Measurements from ENCODE around the gene PGP.

Gene PGP

GRCh38 chr16:2162676-2163118, 51.9 kb downstream of the PGP start:
- DNase-seq (ENCODE audit: low spot score) (no peak), ATAC-seq (ENCODE audit: low read depth) (peak; percentile 32)
- H3K27me3 ChIP-seq (ENCODE audit: insufficient read depth, poor library complexity, severe bottlenecking) = no peaks in the 10 kb centered on the region
- TF ChIP-seq CTCF (IDR thresholded peaks at IDR 0.05; ENCODE audit: poor library complexity, severe bottlenecking) = no peak
- H3K9me3 ChIP-seq (ENCODE audit: severe bottlenecking) = no peaks in the 10 kb centered on the region
- H3K27ac ChIP-seq (ENCODE audit: poor library complexity, severe bottlenecking) = peak overlapping the region; percentile 93
- H3K4me3 ChIP-seq (ENCODE audit: severe bottlenecking) = no peak overlapping the region
- H3K4me1 ChIP-seq (ENCODE audit: insufficient read depth, poor library complexity, severe bottlenecking) = peaks cover 46% of the 10 kb centered on the region
- H3K36me3 ChIP-seq (ENCODE audit: low read depth) = peaks cover 23% of the 10 kb centered on the region

- DNase-seq (ENCODE audit: low spot score) (no peak), ATAC-seq (ENCODE audit: low read depth) (no peak)
- peaks cover 51% of the 10 kb centered on the region for H3K4me1 ChIP-seq (ENCODE audit: insufficient read depth, poor library complexity, severe bottlenecking)
- no peaks in the 10 kb centered on the region for H3K27me3 ChIP-seq (ENCODE audit: insufficient read depth, poor library complexity, severe bottlenecking)
- peaks cover 15% of the 10 kb centered on the region for H3K36me3 ChIP-seq (ENCODE audit: low read depth)
- H3K9me3 ChIP-seq (ENCODE audit: severe bottlenecking) = no peaks in the 10 kb centered on the region
- H3K4me3 ChIP-seq (ENCODE audit: severe bottlenecking) = no peak overlapping the region
- no peak for TF ChIP-seq CTCF (IDR thresholded peaks at IDR 0.05; ENCODE audit: poor library complexity, severe bottlenecking)
- peak overlapping the region; percentile 93 for H3K27ac ChIP-seq (ENCODE audit: poor library complexity, severe bottlenecking)
Observed at GRCh38 chr16:2161911-2162310, 52.7 kb downstream of the PGP start.
